HepG2 (cell line): Measurements from ENCODE around the gene ITSN2. TPM values are rescaled to one million over a fixed set of nuclear protein-coding genes. Genes with fewer than 3 reads are reported as not detected.

ENCODE experiments used
- ATAC-seq: fragments of 200-7000 bp; cut with Tn5 transposase; 3 replicates; pipeline ENCODE4 v1.9.1; 2020; ENCODE audit warnings: mild to moderate bottlenecking, moderate library complexity
- BruUV-seq: library from RNA; stranded (reverse); fragments of 400-500 nt; replicated peaks from 2 replicates; lab custom pipeline; 2021; lab: Mats Ljungman, UMichigan
- CTCF ChIA-PET: fragments of 300-600 bp; formaldehyde crosslinking; extraction: SDS; loops from one replicate; lab custom pipeline; 2021; ENCODE audit warnings: low total read pairs, inconsistent platforms, low intra/inter-chr PET ratio; lab: Yijun Ruan, JAX
- POLR2A ChIA-PET: fragments of 350-600 bp; sonication (Branson Sonifier 250); formaldehyde crosslinking; loops from one replicate; lab custom pipeline; 2020; ENCODE audit warnings: antibody characterized with exemption, inconsistent platforms; lab: Yijun Ruan, JAX
- DNase-seq: peaks from one replicate; pipeline ENCODE4 v3.0.0-alpha.2; 2015; ENCODE audit warnings: low spot score
- FAIRE-seq: peaks from 3 replicates; lab custom pipeline; 2011; peaks lifted over from hg19 to GRCh38; lab: Jason Lieb, UNC
- H2AFZ ChIP-seq: one replicate; pipeline ENCODE4 v1.6.1; 2011; ENCODE audit warnings: low read length, inconsistent platforms
- H3K27ac ChIP-seq: fragments of 300-600 bp; 3 replicates; pipeline ENCODE4 v1.8.0; 2011; ENCODE audit warnings: mixed run types, mild to moderate bottlenecking, mixed read lengths, low read length, inconsistent platforms; ENCODE audit not compliant: insufficient read depth; ENCODE audit errors: extremely low read length
- H3K27me3 ChIP-seq, 2 experiments: fragments of 200-600 bp in 1 of 2; 2 replicates in 1 of 2; 3 replicates in 1 of 2; pipeline versions ENCODE4 v1.6.0 to v1.8.0; 2011; ENCODE audit warnings: low read length in 2 of 2, mild to moderate bottlenecking in 2 of 2, moderate library complexity in 2 of 2, inconsistent platforms in 1 of 2; ENCODE audit not compliant: insufficient read depth in 2 of 2, control insufficient read depth in 1 of 2
- H3K36me3 ChIP-seq, 2 experiments: fragments of 200-600 bp in 1 of 2; replicated peaks in 1 of 2; 2 replicates in 1 of 2; 3 replicates in 1 of 2; pipeline versions ENCODE4 v1.5.1 to v1.8.0; 2011; ENCODE audit warnings: low read length in 2 of 2, inconsistent platforms in 1 of 2; ENCODE audit not compliant: insufficient read depth in 2 of 2, control insufficient read depth in 1 of 2
- H3K4me1 ChIP-seq: 2 replicates; pipeline ENCODE4 v1.5.1; 2012; ENCODE audit warnings: low read length, inconsistent platforms; ENCODE audit not compliant: insufficient read depth
- H3K4me2 ChIP-seq: 2 replicates; pipeline ENCODE4 v1.6.0; 2011; ENCODE audit warnings: low read depth, low read length, inconsistent platforms
- H3K4me3 ChIP-seq, 3 experiments: fragments of 200-600 bp in 1 of 3; sonication (generic), shearing (Covaris generic) in 1 of 3; replicated peaks in 1 of 3; 2 replicates each; pipeline ENCODE4 v1.5.1; 2011 to 2016; ENCODE audit warnings: low read length in 3 of 3, inconsistent platforms in 2 of 3, low read depth in 2 of 3, mild to moderate bottlenecking in 2 of 3, control low read depth in 1 of 3, mixed read lengths in 1 of 3; ENCODE audit not compliant: insufficient read depth in 1 of 3
- H3K79me2 ChIP-seq: one replicate; pipeline ENCODE4 v1.6.1; 2011; ENCODE audit warnings: low read length, inconsistent platforms; ENCODE audit not compliant: insufficient read depth
- H3K9ac ChIP-seq: 2 replicates; pipeline ENCODE4 v1.6.0; 2011; ENCODE audit warnings: mild to moderate bottlenecking, low read depth, low read length, inconsistent platforms; ENCODE audit not compliant: insufficient read depth
- H3K9me3 ChIP-seq: 2 replicates; pipeline ENCODE4 v1.5.1; 2012; ENCODE audit warnings: mild to moderate bottlenecking, low read length
- H4K20me1 ChIP-seq: 2 replicates; pipeline ENCODE4 v1.6.0; 2011; ENCODE audit warnings: inconsistent platforms, mild to moderate bottlenecking, low read length, moderate library complexity; ENCODE audit not compliant: insufficient read depth
- CAMTA2 ChIP-seq: sonication (generic); formaldehyde crosslinking; IDR thresholded peaks from 2 replicates; pipeline ENCODE4 v1.4.0; 2020; ENCODE audit warnings: mild to moderate bottlenecking, missing genetic modification reagents, borderline replicate concordance
- CBX2 ChIP-seq, 2 experiments: fragments of 200-600 bp in 1 of 2; sonication (generic); formaldehyde crosslinking in 1 of 2; IDR thresholded peaks; 2 replicates each; pipeline versions ENCODE4 v1.7.0 to v1.8.1; 2018 to 2022; ENCODE audit warnings: low read depth in 2 of 2, low read length in 1 of 2, mild to moderate bottlenecking in 1 of 2, missing genetic modification reagents in 1 of 2
- ESRRA ChIP-seq: sonication (generic); formaldehyde crosslinking; IDR thresholded peaks from 2 replicates; pipeline ENCODE4 v1.5.1; 2020; ENCODE audit warnings: mild to moderate bottlenecking, low read depth, missing genetic modification reagents
- GTF2F1 ChIP-seq: fragments of 150-350 bp; IDR thresholded peaks from 2 replicates; pipeline ENCODE4 v1.6.1; 2014; ENCODE audit warnings: low read length
- MEIS2 ChIP-seq: sonication (generic); formaldehyde crosslinking; IDR thresholded peaks from 2 replicates; pipeline ENCODE4 v1.9.0; 2021; ENCODE audit warnings: mild to moderate bottlenecking, missing genetic modification reagents
- POLR2AphosphoS2 ChIP-seq: IDR thresholded peaks from 2 replicates; pipeline ENCODE4 v1.6.1; 2011; ENCODE audit warnings: low read depth, low read length, improper control_type of control experiment
- PRMT3 ChIP-seq: sonication (generic); formaldehyde crosslinking; IDR thresholded peaks from 2 replicates; pipeline ENCODE4 v1.8.1; 2022; ENCODE audit warnings: low read depth, mild to moderate bottlenecking, moderate library complexity, missing genetic modification reagents, borderline replicate concordance
- RARG ChIP-seq: sonication (generic); formaldehyde crosslinking; IDR thresholded peaks from 2 replicates; pipeline ENCODE4 v1.4.0; 2020; ENCODE audit warnings: low read depth, mild to moderate bottlenecking, missing genetic modification reagents
- SETDB1 ChIP-seq: sonication (generic); formaldehyde crosslinking; IDR thresholded peaks from 2 replicates; pipeline ENCODE4 v1.5.1; 2020; ENCODE audit warnings: missing genetic modification reagents, mild to moderate bottlenecking, borderline replicate concordance
- ZBTB21 ChIP-seq: sonication (generic); formaldehyde crosslinking; IDR thresholded peaks from 2 replicates; pipeline ENCODE4 v1.4.0; 2020; ENCODE audit warnings: missing genetic modification reagents
- ZNF143 ChIP-seq: sonication (generic); formaldehyde crosslinking; IDR thresholded peaks from 2 replicates; pipeline ENCODE4 v1.4.0; 2020; ENCODE audit warnings: missing genetic modification reagents
- ZNF232 ChIP-seq: sonication (generic); formaldehyde crosslinking; IDR thresholded peaks from 2 replicates; pipeline ENCODE4 v1.4.0; 2020; ENCODE audit warnings: missing genetic modification reagents, borderline replicate concordance
- ZNF619 ChIP-seq: sonication (generic); formaldehyde crosslinking; IDR thresholded peaks from 2 replicates; pipeline ENCODE4 v1.4.0; 2020; ENCODE audit warnings: mild to moderate bottlenecking, missing genetic modification reagents
- ZNF75D ChIP-seq: sonication (generic); formaldehyde crosslinking; IDR thresholded peaks from 2 replicates; pipeline ENCODE4 v1.8.1; 2023; ENCODE audit warnings: missing genetic modification reagents, mild to moderate bottlenecking, borderline replicate concordance
- ZNF782 ChIP-seq: sonication (generic); formaldehyde crosslinking; IDR thresholded peaks from 2 replicates; pipeline ENCODE4 v1.4.0; 2020; ENCODE audit warnings: missing genetic modification reagents, mild to moderate bottlenecking, borderline replicate concordance
- WGBS: methylation state at CpG from one replicate; pipeline ENCODE4 v1.1.6; 2017; ENCODE audit warnings: low lambda C conversion rate; 5-methylcytosine and 5-hydroxymethylcytosine counted together
- in situ Hi-C: cut with HindIII; loops from 2 replicates; pipeline ENCODE4 v1.10.0; 2017; ENCODE audit warnings: low pct_unique_long_range_greater_than_20kb; ENCODE audit not compliant: extremely low pct_ligation_motif_present
- intact Hi-C: fragments of 100-400 bp; cut with micrococcal nuclease; formaldehyde crosslinking; loops from one replicate; pipeline ENCODE4 v1.10.0; 2022; ENCODE audit not compliant: unreplicated experiment
- polyA plus RNA-seq, 8 experiments: library from polyadenylated mRNA; depleted of rRNA in 3 of 8; stranded (reverse) in 7 of 8; unstranded in 1 of 8; fragments of >200 nt; fragmentation: Illumina TruSeq in 4 of 8; extraction: Trizol in 4 of 8; gene quantifications; 2 replicates each; pipeline versions ENCODE4 v1.2.1 to v1.2.3, GENCODE V29; 2011 to 2016; ENCODE audit warnings: low read depth in 4 of 8, missing spikeins in 1 of 8, mixed read lengths in 1 of 8; ENCODE audit not compliant: insufficient read depth in 1 of 8
- total RNA-seq, 5 experiments: library from RNA; depleted of rRNA; stranded (reverse); fragments of >200 nt; fragmentation: Illumina TruSeq; extraction: Trizol; gene quantifications; 2 replicates each; pipeline ENCODE4 v1.2.3, GENCODE V29; 2016; ENCODE audit warnings: low read depth in 1 of 5
- TF ChIP-seq, protein P1 (sequence below): sonication (generic); formaldehyde crosslinking; conservative IDR thresholded peaks from 2 replicates; pipeline ENCODE4 v1.5.0; 2020; ENCODE audit warnings: missing genetic modification reagents
- TF ChIP-seq, protein P2 (sequence below): IDR thresholded peaks from 2 replicates; pipeline ENCODE4 v1.6.1; 2018; ENCODE audit warnings: missing genetic modification reagents
- TF ChIP-seq, protein P3 (sequence below): sonication (generic); formaldehyde crosslinking; IDR thresholded peaks from 2 replicates; pipeline ENCODE4 v1.8.1; 2023; ENCODE audit warnings: mild to moderate bottlenecking, moderate library complexity, missing genetic modification reagents
- TF ChIP-seq, protein P4 (sequence below): IDR thresholded peaks from 2 replicates; pipeline ENCODE4 v1.6.1; 2016; ENCODE audit warnings: mild to moderate bottlenecking, missing biosample characterization, missing genetic modification reagents
- TF ChIP-seq, protein P5 (sequence below): sonication (generic); formaldehyde crosslinking; IDR thresholded peaks from 2 replicates; pipeline ENCODE4 v1.9.0; 2021; ENCODE audit warnings: missing genetic modification reagents, mild to moderate bottlenecking, borderline replicate concordance

The ITSN2 gene
- total and polyA plus RNA-seq, 2 of the 13 experiments (the other 11 are each of a cell fraction or from before 2014, with no cell fraction given): 26.0 to 26.6 TPM

DNA sequence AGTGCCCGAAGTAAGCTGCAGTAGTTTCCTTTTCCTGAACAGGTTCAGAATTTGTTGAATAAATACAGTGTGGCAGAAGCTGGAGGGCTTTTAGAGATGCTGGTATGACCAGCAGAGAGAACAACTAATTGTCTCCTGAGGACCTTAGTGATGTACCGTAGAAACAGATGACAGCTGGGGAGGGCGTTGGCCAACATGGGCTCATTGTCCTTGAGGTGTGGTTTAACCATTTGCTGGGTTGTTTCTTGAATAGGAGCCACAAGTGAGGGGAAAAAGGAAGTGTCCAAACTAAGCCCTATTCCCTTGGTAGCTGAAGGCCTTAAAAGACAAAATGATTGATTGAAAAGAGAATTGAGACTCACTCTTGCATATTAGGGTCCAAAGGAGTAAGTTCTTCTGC, 197.2 kb downstream of the ITSN2 start:
- Histone ChIP-seq H3K36me3 (no peaks in the 10 kb centered on the region), H3K4me1 (peaks cover 9% of the 10 kb centered on the region), H3K4me2 (no peak overlapping the region), H4K20me1 (no peaks in the 10 kb centered on the region), H3K79me2 (no peaks in the 10 kb centered on the region), H2AFZ (no peak overlapping the region), H3K9me3 (no peaks in the 10 kb centered on the region), H3K4me3 (no peak overlapping the region), H3K27ac (no peak overlapping the region), H3K27me3 (peaks cover under 1 to 19% of the 10 kb centered on the region in 2 experiments; a peak in 3 of 5 replicates), H3K9ac (no peak overlapping the region)
- POLR2A ChIA-PET: interaction anchor here (2.1 kb wide), 1 partner anchor 79 kb away, joined by 11 read pairs; the partner anchor contains the start of gene TP53I3
- ATAC-seq: no peak
- CTCF ChIA-PET: interaction anchor here (2.0 to 4.9 kb wide), 4 partner anchors 79 to 338 kb away, joined by 10 to 71 read pairs (median 28); partner anchors contain the start of genes SF3B6 and TP53I3
- in situ Hi-C loops: loop anchor here (10.0 kb wide), 3 partner anchors 78 to 338 kb away; partner anchors contain the start of gene TP53I3
- no peak for FAIRE-seq
- intact Hi-C loops: no loop called here
- no TSS peak for BruUV-seq
- no peak for DNase-seq
- TF ChIP-seq ZNF143 (CRISPR knock-in tag): no peak
- no peak for TF ChIP-seq CBX2 (IDR thresholded peaks at IDR 0.05; ENCODE audit: low read depth, low read length)
- TF ChIP-seq CBX2 (CRISPR knock-in tag; IDR thresholded peaks at IDR 0.05; ENCODE audit: low read depth): no peak
- TF ChIP-seq RARG (CRISPR knock-in tag): no peak
- TF ChIP-seq CAMTA2 (CRISPR knock-in tag): no peak
- no peak for TF ChIP-seq ESRRA (CRISPR knock-in tag)
- TF ChIP-seq ZBTB21 (CRISPR knock-in tag): no peak
- TF ChIP-seq, protein P1, sequence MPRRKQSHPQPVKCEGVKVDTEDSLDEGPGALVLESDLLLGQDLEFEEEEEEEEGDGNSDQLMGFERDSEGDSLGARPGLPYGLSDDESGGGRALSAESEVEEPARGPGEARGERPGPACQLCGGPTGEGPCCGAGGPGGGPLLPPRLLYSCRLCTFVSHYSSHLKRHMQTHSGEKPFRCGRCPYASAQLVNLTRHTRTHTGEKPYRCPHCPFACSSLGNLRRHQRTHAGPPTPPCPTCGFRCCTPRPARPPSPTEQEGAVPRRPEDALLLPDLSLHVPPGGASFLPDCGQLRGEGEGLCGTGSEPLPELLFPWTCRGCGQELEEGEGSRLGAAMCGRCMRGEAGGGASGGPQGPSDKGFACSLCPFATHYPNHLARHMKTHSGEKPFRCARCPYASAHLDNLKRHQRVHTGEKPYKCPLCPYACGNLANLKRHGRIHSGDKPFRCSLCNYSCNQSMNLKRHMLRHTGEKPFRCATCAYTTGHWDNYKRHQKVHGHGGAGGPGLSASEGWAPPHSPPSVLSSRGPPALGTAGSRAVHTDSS (CRISPR knock-in tag): no peak
- TF ChIP-seq GTF2F1: no peak
- TF ChIP-seq, protein P2, sequence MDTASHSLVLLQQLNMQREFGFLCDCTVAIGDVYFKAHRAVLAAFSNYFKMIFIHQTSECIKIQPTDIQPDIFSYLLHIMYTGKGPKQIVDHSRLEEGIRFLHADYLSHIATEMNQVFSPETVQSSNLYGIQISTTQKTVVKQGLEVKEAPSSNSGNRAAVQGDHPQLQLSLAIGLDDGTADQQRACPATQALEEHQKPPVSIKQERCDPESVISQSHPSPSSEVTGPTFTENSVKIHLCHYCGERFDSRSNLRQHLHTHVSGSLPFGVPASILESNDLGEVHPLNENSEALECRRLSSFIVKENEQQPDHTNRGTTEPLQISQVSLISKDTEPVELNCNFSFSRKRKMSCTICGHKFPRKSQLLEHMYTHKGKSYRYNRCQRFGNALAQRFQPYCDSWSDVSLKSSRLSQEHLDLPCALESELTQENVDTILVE (CRISPR knock-in tag): no peak
- no peak for TF ChIP-seq MEIS2 (CRISPR knock-in tag)
- TF ChIP-seq ZNF232: no peak
- no peak for TF ChIP-seq SETDB1 (CRISPR knock-in tag)
- TF ChIP-seq PRMT3 (CRISPR knock-in tag): no peak
- TF ChIP-seq ZNF782 (CRISPR knock-in tag): no peak
- TF ChIP-seq POLR2AphosphoS2: no peak
- TF ChIP-seq, protein P3, sequence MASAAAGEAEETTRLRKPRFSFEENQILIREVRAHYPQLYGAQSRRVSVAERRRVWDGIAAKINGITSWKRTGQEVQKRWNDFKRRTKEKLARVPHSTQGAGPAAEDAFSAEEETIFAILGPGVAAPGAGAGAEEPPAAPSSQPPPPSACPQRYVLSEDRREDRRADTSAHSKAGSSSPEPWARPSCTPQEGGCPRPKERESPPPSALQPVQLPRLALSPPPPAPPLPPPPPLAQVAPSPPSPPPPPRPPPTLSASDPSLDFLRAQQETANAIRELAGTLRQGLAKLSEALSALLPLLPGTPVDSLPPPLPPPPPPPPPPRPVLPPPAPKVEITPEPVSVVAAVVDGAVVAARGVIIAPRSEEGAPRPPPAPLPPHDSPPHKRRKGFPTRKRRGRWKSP: no peak
- TF ChIP-seq, protein P4, sequence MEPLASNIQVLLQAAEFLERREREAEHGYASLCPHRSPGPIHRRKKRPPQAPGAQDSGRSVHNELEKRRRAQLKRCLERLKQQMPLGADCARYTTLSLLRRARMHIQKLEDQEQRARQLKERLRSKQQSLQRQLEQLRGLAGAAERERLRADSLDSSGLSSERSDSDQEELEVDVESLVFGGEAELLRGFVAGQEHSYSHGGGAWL: no peak
- TF ChIP-seq ZNF619 (CRISPR knock-in tag): no peak
- TF ChIP-seq, protein P5, sequence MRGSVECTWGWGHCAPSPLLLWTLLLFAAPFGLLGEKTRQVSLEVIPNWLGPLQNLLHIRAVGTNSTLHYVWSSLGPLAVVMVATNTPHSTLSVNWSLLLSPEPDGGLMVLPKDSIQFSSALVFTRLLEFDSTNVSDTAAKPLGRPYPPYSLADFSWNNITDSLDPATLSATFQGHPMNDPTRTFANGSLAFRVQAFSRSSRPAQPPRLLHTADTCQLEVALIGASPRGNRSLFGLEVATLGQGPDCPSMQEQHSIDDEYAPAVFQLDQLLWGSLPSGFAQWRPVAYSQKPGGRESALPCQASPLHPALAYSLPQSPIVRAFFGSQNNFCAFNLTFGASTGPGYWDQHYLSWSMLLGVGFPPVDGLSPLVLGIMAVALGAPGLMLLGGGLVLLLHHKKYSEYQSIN: no peak
- TF ChIP-seq ZNF75D (CRISPR knock-in tag): no peak
- WGBS: 26% methylated on average over 3 of the region's 3 CpGs
